ENCODE results near the gene CACHD1.
A peak's percentile ranks its signal among the peaks of the same experiment; 100 is the strongest.
"Not testable (repeated sequence)": the region's sequence is repeated elsewhere in the genome, so short reads cannot be mapped to it uniquely, and the experiment has no call there.

Gene CACHD1

GRCh38 chr1:64497088-64497883 is 27.4 kb downstream of the CACHD1 start:
- DNase-seq (ENCODE audit: low read depth): no peak

- no peak for DNase-seq (ENCODE audit: low read depth)
These were observed 28.4 kb downstream of the CACHD1 start for GRCh38 chr1:64498325-64498724.

- no peak for DNase-seq (ENCODE audit: low read depth)
These were observed 29.1 kb downstream of the CACHD1 start for GRCh38 chr1:64499011-64499410.

GRCh38 chr1:64499966-64500365 is 30.0 kb downstream of the CACHD1 start:
- no peak for DNase-seq (ENCODE audit: low read depth)

GRCh38 chr1:64502083-64502482 is 32.2 kb downstream of the CACHD1 start:
- DNase-seq (ENCODE audit: low read depth): no peak

GRCh38 chr1:64502931-64503330 is 33.0 kb downstream of the CACHD1 start:
- DNase-seq (ENCODE audit: low read depth): no peak

GRCh38 chr1:64505232-64505943 is 35.5 kb downstream of the CACHD1 start:
- DNase-seq (ENCODE audit: low read depth): no peak

- DNase-seq (ENCODE audit: low read depth): peak; percentile 45
These were observed 36.2 kb downstream of the CACHD1 start for GRCh38 chr1:64505944-64506655.

- DNase-seq (ENCODE audit: low read depth): no peak
These were observed 38.7 kb downstream of the CACHD1 start for GRCh38 chr1:64508629-64509028.

GRCh38 chr1:64511044-64511443 is 41.1 kb downstream of the CACHD1 start:
- no peak for DNase-seq (ENCODE audit: low read depth)

- DNase-seq (ENCODE audit: low read depth): not testable (repeated sequence)
These were observed 42.3 kb downstream of the CACHD1 start for GRCh38 chr1:64512206-64512605.

- no peak for DNase-seq (ENCODE audit: low read depth)
These were observed 43.6 kb downstream of the CACHD1 start for GRCh38 chr1:64513545-64513944.

GRCh38 chr1:64514197-64514765 is 44.4 kb downstream of the CACHD1 start:
- peak; percentile 79 for DNase-seq (ENCODE audit: low read depth)

- peak; percentile 36 for DNase-seq (ENCODE audit: low read depth)
These were observed 45.5 kb downstream of the CACHD1 start for GRCh38 chr1:64515427-64515826.

GRCh38 chr1:64516301-64516700 is 46.4 kb downstream of the CACHD1 start:
- no peak for DNase-seq (ENCODE audit: low read depth)

- DNase-seq (ENCODE audit: low read depth): peak; percentile 58
These were observed 47.1 kb downstream of the CACHD1 start for GRCh38 chr1:64516803-64517568.

GRCh38 chr1:64517640-64518039 is 47.7 kb downstream of the CACHD1 start:
- no peak for DNase-seq (ENCODE audit: low read depth)

GRCh38 chr1:64518692-64519481 is 49.0 kb downstream of the CACHD1 start:
- DNase-seq (ENCODE audit: low read depth): no peak

GRCh38 chr1:64519901-64520300 is 50.0 kb downstream of the CACHD1 start:
- peak; percentile 47 for DNase-seq (ENCODE audit: low read depth)

GRCh38 chr1:64522740-64523139 is 52.8 kb downstream of the CACHD1 start:
- no peak for DNase-seq (ENCODE audit: low read depth)

All from non-pigmented ciliary epithelial cell (primary cell).